Measurements from ENCODE around the gene C19orf81.

The C19orf81 gene

DNA sequence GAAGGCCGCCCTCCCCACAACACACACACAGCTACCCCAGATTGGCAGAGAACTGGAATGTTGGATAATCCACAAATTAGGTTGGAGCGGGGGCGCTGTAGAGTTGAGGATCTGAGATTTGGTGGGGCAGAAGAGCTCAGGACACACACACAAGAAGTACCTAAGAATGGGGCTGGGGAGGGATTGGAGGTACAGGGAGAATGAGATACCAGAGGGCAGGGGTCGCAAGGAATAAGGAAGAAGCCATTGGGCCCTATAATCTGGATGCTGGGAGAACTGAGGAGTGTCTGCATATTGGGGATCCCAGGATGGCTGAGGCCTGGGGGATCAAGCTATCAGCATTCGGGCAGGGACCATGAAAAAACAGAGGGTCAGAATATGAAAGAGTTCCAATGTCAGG, 21.1 kb upstream of the C19orf81 start:
- Histone ChIP-seq H4K20me1 (ENCODE audit: insufficient read depth, low read length) (no peaks in the 10 kb centered on the region), H3K4me3 (ENCODE audit: low read depth, low read length, poor library complexity, severe bottlenecking) (no peak overlapping the region), H3K79me2 (ENCODE audit: insufficient read depth, low read length) (no peaks in the 10 kb centered on the region), H2AFZ (ENCODE audit: low read length) (no peak overlapping the region), H3K9ac (ENCODE audit: low read length) (no peak overlapping the region), H3K27me3 (ENCODE audit: insufficient read depth, low read length) (0 out of 2 replicates have a peak, but pooled peaks cover 4% of the 10 kb centered on the region), H3K36me3 (ENCODE audit: insufficient read depth, low read length) (no peaks in the 10 kb centered on the region), H3K4me2 (ENCODE audit: low read length) (no peak overlapping the region), H3F3A (ENCODE audit: insufficient read depth, low read length) (no peaks in the 10 kb centered on the region), H3K27ac (ENCODE audit: low read depth, low read length, poor library complexity, severe bottlenecking) (no peak overlapping the region), H3K4me1 (ENCODE audit: insufficient read depth, low read length, severe bottlenecking) (no peaks in the 10 kb centered on the region), H3K9me2 (ENCODE audit: low read depth, low read length) (no peaks in the 10 kb centered on the region), H3K9me3 (ENCODE audit: low read length) (no peaks in the 10 kb centered on the region)
- TF ChIP-seq EZH2 (IDR thresholded peaks at IDR 0.05; ENCODE audit: borderline replicate concordance, low read length), result no peak
- TF ChIP-seq, protein P1, sequence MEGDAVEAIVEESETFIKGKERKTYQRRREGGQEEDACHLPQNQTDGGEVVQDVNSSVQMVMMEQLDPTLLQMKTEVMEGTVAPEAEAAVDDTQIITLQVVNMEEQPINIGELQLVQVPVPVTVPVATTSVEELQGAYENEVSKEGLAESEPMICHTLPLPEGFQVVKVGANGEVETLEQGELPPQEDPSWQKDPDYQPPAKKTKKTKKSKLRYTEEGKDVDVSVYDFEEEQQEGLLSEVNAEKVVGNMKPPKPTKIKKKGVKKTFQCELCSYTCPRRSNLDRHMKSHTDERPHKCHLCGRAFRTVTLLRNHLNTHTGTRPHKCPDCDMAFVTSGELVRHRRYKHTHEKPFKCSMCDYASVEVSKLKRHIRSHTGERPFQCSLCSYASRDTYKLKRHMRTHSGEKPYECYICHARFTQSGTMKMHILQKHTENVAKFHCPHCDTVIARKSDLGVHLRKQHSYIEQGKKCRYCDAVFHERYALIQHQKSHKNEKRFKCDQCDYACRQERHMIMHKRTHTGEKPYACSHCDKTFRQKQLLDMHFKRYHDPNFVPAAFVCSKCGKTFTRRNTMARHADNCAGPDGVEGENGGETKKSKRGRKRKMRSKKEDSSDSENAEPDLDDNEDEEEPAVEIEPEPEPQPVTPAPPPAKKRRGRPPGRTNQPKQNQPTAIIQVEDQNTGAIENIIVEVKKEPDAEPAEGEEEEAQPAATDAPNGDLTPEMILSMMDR (IDR thresholded peaks at IDR 0.05; ENCODE audit: low read length), result no peak

DNA sequence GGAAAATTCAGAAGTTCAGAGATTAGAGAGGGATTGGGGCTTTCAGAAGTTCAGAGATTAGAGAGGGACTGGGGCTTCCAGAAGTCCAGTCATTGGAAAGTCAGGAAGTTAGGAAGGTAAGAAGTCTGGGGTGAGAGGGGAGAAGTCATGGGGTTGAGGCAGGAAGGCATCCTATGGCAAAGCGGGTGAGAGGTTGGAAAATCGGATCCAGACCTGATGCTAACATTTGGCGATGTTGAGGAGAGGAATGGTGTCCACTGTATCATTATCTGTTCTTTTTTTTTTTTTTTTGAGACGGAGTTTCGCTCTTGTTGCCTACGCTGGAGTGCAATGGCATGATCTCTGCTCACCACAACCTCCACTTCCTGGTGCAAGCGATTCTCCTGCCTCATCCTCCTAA, 20.7 kb upstream of the C19orf81 start:
- no peaks in the 10 kb centered on the region for H3K36me3 ChIP-seq (ENCODE audit: insufficient read depth, low read length)
- H3K9me3 ChIP-seq (ENCODE audit: low read length), result no peaks in the 10 kb centered on the region; the same call in 1 of the 2 replicates
- H3K4me2 ChIP-seq (ENCODE audit: low read length), result no peak overlapping the region
- no peaks in the 10 kb centered on the region for H3K79me2 ChIP-seq (ENCODE audit: insufficient read depth, low read length)
- no peak overlapping the region for H3K4me3 ChIP-seq (ENCODE audit: low read depth, low read length, poor library complexity, severe bottlenecking)
- no peaks in the 10 kb centered on the region for H3K4me1 ChIP-seq (ENCODE audit: insufficient read depth, low read length, severe bottlenecking)
- no peaks in the 10 kb centered on the region for H3F3A ChIP-seq (ENCODE audit: insufficient read depth, low read length)
- 0 out of 2 replicates have a peak, but pooled peaks cover 4% of the 10 kb centered on the region for H3K27me3 ChIP-seq (ENCODE audit: insufficient read depth, low read length)
- no peak overlapping the region for H2AFZ ChIP-seq (ENCODE audit: low read length)
- TF ChIP-seq EZH2 (IDR thresholded peaks at IDR 0.05; ENCODE audit: borderline replicate concordance, low read length), result no peak
- TF ChIP-seq, protein P1 (IDR thresholded peaks at IDR 0.05; ENCODE audit: low read length), result no peak
- no peaks in the 10 kb centered on the region for H3K9me2 ChIP-seq (ENCODE audit: low read depth, low read length)
- H3K27ac ChIP-seq (ENCODE audit: low read depth, low read length, poor library complexity, severe bottlenecking), result no peak overlapping the region
- H3K9ac ChIP-seq (ENCODE audit: low read length), result no peak overlapping the region
- H4K20me1 ChIP-seq (ENCODE audit: insufficient read depth, low read length), result no peaks in the 10 kb centered on the region

DNA sequence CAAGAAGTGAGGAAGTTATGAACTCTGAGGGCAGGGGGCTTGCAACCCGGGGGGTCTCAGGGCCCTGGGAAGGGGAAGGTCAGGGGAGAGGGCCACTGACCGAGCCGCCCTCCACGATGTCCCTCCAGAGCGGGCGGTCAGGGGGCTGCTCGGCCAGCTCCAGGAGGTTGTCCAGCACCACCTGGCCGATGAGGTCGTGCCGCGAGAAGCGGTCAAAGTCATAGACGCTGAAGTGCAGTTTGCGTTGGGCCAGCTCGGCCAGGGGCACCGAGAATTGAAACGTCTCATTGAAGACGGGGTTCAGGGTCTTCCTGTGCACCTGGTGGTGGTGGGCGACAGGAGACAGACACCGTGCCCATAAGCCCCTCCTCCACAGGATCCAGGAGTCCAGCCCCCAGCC, 20.1 kb upstream of the C19orf81 start:
- Histone ChIP-seq H3F3A (ENCODE audit: insufficient read depth, low read length) (no peaks in the 10 kb centered on the region), H3K36me3 (ENCODE audit: insufficient read depth, low read length) (no peaks in the 10 kb centered on the region; the same call in 1 of the 2 replicates), H3K4me2 (ENCODE audit: low read length) (no peak overlapping the region), H4K20me1 (ENCODE audit: insufficient read depth, low read length) (no peaks in the 10 kb centered on the region), H3K27ac (ENCODE audit: low read depth, low read length, poor library complexity, severe bottlenecking) (no peak overlapping the region), H3K9ac (ENCODE audit: low read length) (no peak overlapping the region), H3K79me2 (ENCODE audit: insufficient read depth, low read length) (no peaks in the 10 kb centered on the region), H3K4me3 (ENCODE audit: low read depth, low read length, poor library complexity, severe bottlenecking) (no peak overlapping the region), H3K4me1 (ENCODE audit: insufficient read depth, low read length, severe bottlenecking) (no peaks in the 10 kb centered on the region), H3K27me3 (ENCODE audit: insufficient read depth, low read length) (0 out of 2 replicates have a peak, but pooled peaks cover 4% of the 10 kb centered on the region), H3K9me2 (ENCODE audit: low read depth, low read length) (no peaks in the 10 kb centered on the region), H2AFZ (ENCODE audit: low read length) (no peak overlapping the region), H3K9me3 (ENCODE audit: low read length) (peaks cover 6% of the 10 kb centered on the region)
- TF ChIP-seq, protein P1 (IDR thresholded peaks at IDR 0.05; ENCODE audit: low read length), result no peak
- TF ChIP-seq EZH2 (IDR thresholded peaks at IDR 0.05; ENCODE audit: borderline replicate concordance, low read length), result no peak
